ENCODE results near the gene LRRIQ4.

LRRIQ4 gene

GRCh38 chr3:169822540-169822939 lies 9.9 kb downstream of the LRRIQ4 start:
- Histone ChIP-seq H3K4me1 (ENCODE audit: control extremely low read depth in 1 of 4, control insufficient read depth in 4 of 4, insufficient read depth in 4 of 4, low read length in 3 of 4) (no peaks in the 10 kb centered on the region), H3K27me3 (replicated peaks in 2 of 5; ENCODE audit: control insufficient read depth in 4 of 5, insufficient read depth in 5 of 5, low read length in 4 of 5) (no peaks in the 10 kb centered on the region), H3K9me3 (ENCODE audit: control extremely low read depth in 1 of 5, control insufficient read depth in 4 of 5, insufficient read depth in 2 of 5, low read depth in 1 of 5, low read length in 4 of 5) (no peaks in the 10 kb centered on the region), H3K36me3 (ENCODE audit: control insufficient read depth in 4 of 4, insufficient read depth in 4 of 4, low read length in 3 of 4) (no peaks in the 10 kb centered on the region), H3K27ac (ENCODE audit: insufficient read depth in 1 of 2, low read depth in 1 of 2, low read length in 2 of 2, poor library complexity in 1 of 2, severe bottlenecking in 2 of 2) (no peak overlapping the region), H3K4me3 (ENCODE audit: control insufficient read depth in 1 of 7, extremely low read depth in 1 of 7, insufficient read depth in 4 of 7, low read depth in 2 of 7, low read length in 6 of 7) (no peak overlapping the region)
- CTCF ChIA-PET = interaction anchor here (1.5 kb wide), 1 partner anchor 10 kb away, joined by 4 read pairs; no protein-coding TSS in a partner anchor
- no peak for DNase-seq
- 98% methylated on average over 20 of the region's 20 CpGs for WGBS (ENCODE audit: insufficient coverage)
- POLR2A ChIA-PET = interaction anchor here (0.7 kb wide), 1 partner anchor 10 kb away, joined by 4 read pairs; no protein-coding TSS in a partner anchor

- POLR2A ChIA-PET = interaction anchor here (0.7 kb wide), 1 partner anchor 11 kb away, joined by 4 read pairs; no protein-coding TSS in a partner anchor
Measured at GRCh38 chr3:169822983-169823382, 10.3 kb downstream of the LRRIQ4 start.

GRCh38 chr3:169825316-169825715 lies 12.6 kb downstream of the LRRIQ4 start:
- no peak for DNase-seq
- POLR2A ChIA-PET = no interaction called here
- no peaks in the 10 kb centered on the region for H3K27me3 ChIP-seq (replicated peaks in 2 of 5; ENCODE audit: control insufficient read depth in 4 of 5, insufficient read depth in 5 of 5, low read length in 4 of 5)
- no peaks in the 10 kb centered on the region for H3K9me3 ChIP-seq (ENCODE audit: control extremely low read depth in 1 of 5, control insufficient read depth in 4 of 5, insufficient read depth in 2 of 5, low read depth in 1 of 5, low read length in 4 of 5)
- 100% methylated on average over 3 of the region's 3 CpGs for WGBS (ENCODE audit: insufficient coverage)
- no peak overlapping the region for H3K4me3 ChIP-seq (ENCODE audit: control insufficient read depth in 1 of 7, extremely low read depth in 1 of 7, insufficient read depth in 4 of 7, low read depth in 2 of 7, low read length in 6 of 7)
- CTCF ChIA-PET = interaction anchor here (0.7 to 1.4 kb wide), 5 partner anchors 10 to 129 kb away, joined by 3 to 7 read pairs (median 4); no protein-coding TSS in a partner anchor
- H3K4me1 ChIP-seq (ENCODE audit: control extremely low read depth in 1 of 4, control insufficient read depth in 4 of 4, insufficient read depth in 4 of 4, low read length in 3 of 4) = peaks cover 0 to 10% (median 0%) of the 10 kb centered on the region in 4 experiments
- no peak overlapping the region for H3K27ac ChIP-seq (ENCODE audit: insufficient read depth in 1 of 2, low read depth in 1 of 2, low read length in 2 of 2, poor library complexity in 1 of 2, severe bottlenecking in 2 of 2)
- H3K36me3 ChIP-seq (ENCODE audit: control insufficient read depth in 4 of 4, insufficient read depth in 4 of 4, low read length in 3 of 4) = no peaks in the 10 kb centered on the region

More at GRCh38 chr3:169822983-169823382, 10.3 kb downstream of the LRRIQ4 start:
- H3K4me1 ChIP-seq (ENCODE audit: control extremely low read depth in 1 of 4, control insufficient read depth in 4 of 4, insufficient read depth in 4 of 4, low read length in 3 of 4) = no peaks in the 10 kb centered on the region
- no peaks in the 10 kb centered on the region for H3K27me3 ChIP-seq (replicated peaks in 2 of 5; ENCODE audit: control insufficient read depth in 4 of 5, insufficient read depth in 5 of 5, low read length in 4 of 5)
- no peaks in the 10 kb centered on the region for H3K36me3 ChIP-seq (ENCODE audit: control insufficient read depth in 4 of 4, insufficient read depth in 4 of 4, low read length in 3 of 4)
- no peak overlapping the region for H3K27ac ChIP-seq (ENCODE audit: insufficient read depth in 1 of 2, low read depth in 1 of 2, low read length in 2 of 2, poor library complexity in 1 of 2, severe bottlenecking in 2 of 2)
- CTCF ChIA-PET = interaction anchor here (1.5 kb wide), 1 partner anchor 9 kb away, joined by 4 read pairs; no protein-coding TSS in a partner anchor
- DNase-seq = no peak
- H3K4me3 ChIP-seq (ENCODE audit: control insufficient read depth in 1 of 7, extremely low read depth in 1 of 7, insufficient read depth in 4 of 7, low read depth in 2 of 7, low read length in 6 of 7) = no peak overlapping the region
- 93% methylated on average over 3 of the region's 6 CpGs for WGBS (ENCODE audit: insufficient coverage)
- H3K9me3 ChIP-seq (ENCODE audit: control extremely low read depth in 1 of 5, control insufficient read depth in 4 of 5, insufficient read depth in 2 of 5, low read depth in 1 of 5, low read length in 4 of 5) = no peaks in the 10 kb centered on the region

GRCh38 chr3:169827712-169828111 lies 15.0 kb downstream of the LRRIQ4 start:
- WGBS (ENCODE audit: insufficient coverage) = 100% methylated on average over 3 of the region's 4 CpGs
- DNase-seq = no peak
- Histone ChIP-seq H3K9me3 (ENCODE audit: control extremely low read depth in 1 of 5, control insufficient read depth in 4 of 5, insufficient read depth in 2 of 5, low read depth in 1 of 5, low read length in 4 of 5) (no peaks in the 10 kb centered on the region), H3K4me1 (ENCODE audit: control extremely low read depth in 1 of 4, control insufficient read depth in 4 of 4, insufficient read depth in 4 of 4, low read length in 3 of 4) (peaks cover 0 to 10% (median 0%) of the 10 kb centered on the region in 4 experiments), H3K27me3 (replicated peaks in 2 of 5; ENCODE audit: control insufficient read depth in 4 of 5, insufficient read depth in 5 of 5, low read length in 4 of 5) (no peaks in the 10 kb centered on the region), H3K36me3 (ENCODE audit: control insufficient read depth in 4 of 4, insufficient read depth in 4 of 4, low read length in 3 of 4) (no peaks in the 10 kb centered on the region), H3K4me3 (ENCODE audit: control insufficient read depth in 1 of 7, extremely low read depth in 1 of 7, insufficient read depth in 4 of 7, low read depth in 2 of 7, low read length in 6 of 7) (no peak overlapping the region), H3K27ac (ENCODE audit: insufficient read depth in 1 of 2, low read depth in 1 of 2, low read length in 2 of 2, poor library complexity in 1 of 2, severe bottlenecking in 2 of 2) (no peak overlapping the region)
- POLR2A ChIA-PET = no interaction called here
- CTCF ChIA-PET = interaction anchor here (1.7 kb wide), 1 partner anchor 17 kb away, joined by 4 read pairs; no protein-coding TSS in a partner anchor

- no peak overlapping the region for H3K4me3 ChIP-seq (ENCODE audit: control insufficient read depth in 1 of 7, extremely low read depth in 1 of 7, insufficient read depth in 4 of 7, low read depth in 2 of 7, low read length in 6 of 7)
- WGBS (ENCODE audit: insufficient coverage) = 86% methylated on average over 1 of the region's 1 CpG
- no peaks in the 10 kb centered on the region for H3K4me1 ChIP-seq (ENCODE audit: control extremely low read depth in 1 of 4, control insufficient read depth in 4 of 4, insufficient read depth in 4 of 4, low read length in 3 of 4)
- CTCF ChIA-PET = interaction anchor here (1.3 kb wide), 1 partner anchor 10 kb away, joined by 4 read pairs; no protein-coding TSS in a partner anchor
- DNase-seq = no peak
- no peaks in the 10 kb centered on the region for H3K27me3 ChIP-seq (replicated peaks in 2 of 5; ENCODE audit: control insufficient read depth in 4 of 5, insufficient read depth in 5 of 5, low read length in 4 of 5)
- no peaks in the 10 kb centered on the region for H3K9me3 ChIP-seq (ENCODE audit: control extremely low read depth in 1 of 5, control insufficient read depth in 4 of 5, insufficient read depth in 2 of 5, low read depth in 1 of 5, low read length in 4 of 5)
- no peak overlapping the region for H3K27ac ChIP-seq (ENCODE audit: insufficient read depth in 1 of 2, low read depth in 1 of 2, low read length in 2 of 2, poor library complexity in 1 of 2, severe bottlenecking in 2 of 2)
- no peaks in the 10 kb centered on the region for H3K36me3 ChIP-seq (ENCODE audit: control insufficient read depth in 4 of 4, insufficient read depth in 4 of 4, low read length in 3 of 4)
- POLR2A ChIA-PET = no interaction called here
Measured at GRCh38 chr3:169835533-169835932, 22.9 kb downstream of the LRRIQ4 start.

- Histone ChIP-seq H3K27me3 (replicated peaks in 2 of 5; ENCODE audit: control insufficient read depth in 4 of 5, insufficient read depth in 5 of 5, low read length in 4 of 5) (no peaks in the 10 kb centered on the region), H3K36me3 (ENCODE audit: control insufficient read depth in 4 of 4, insufficient read depth in 4 of 4, low read length in 3 of 4) (no peaks in the 10 kb centered on the region), H3K27ac (ENCODE audit: insufficient read depth in 1 of 2, low read depth in 1 of 2, low read length in 2 of 2, poor library complexity in 1 of 2, severe bottlenecking in 2 of 2) (no peak overlapping the region), H3K4me1 (ENCODE audit: control extremely low read depth in 1 of 4, control insufficient read depth in 4 of 4, insufficient read depth in 4 of 4, low read length in 3 of 4) (no peaks in the 10 kb centered on the region), H3K9me3 (ENCODE audit: control extremely low read depth in 1 of 5, control insufficient read depth in 4 of 5, insufficient read depth in 2 of 5, low read depth in 1 of 5, low read length in 4 of 5) (no peaks in the 10 kb centered on the region), H3K4me3 (ENCODE audit: control insufficient read depth in 1 of 7, extremely low read depth in 1 of 7, insufficient read depth in 4 of 7, low read depth in 2 of 7, low read length in 6 of 7) (no peak overlapping the region)
- ChIA-PET POLR2A (no interaction called here), CTCF (no interaction called here)
- DNase-seq = no peak
- 94% methylated on average over 4 of the region's 5 CpGs for WGBS (ENCODE audit: insufficient coverage)
Measured at GRCh38 chr3:169836078-169836941, 23.6 kb downstream of the LRRIQ4 start.

GRCh38 chr3:169836942-169837275 lies 24.2 kb downstream of the LRRIQ4 start:
- DNase-seq = no peak
- Histone ChIP-seq H3K4me3 (ENCODE audit: control insufficient read depth in 1 of 7, extremely low read depth in 1 of 7, insufficient read depth in 4 of 7, low read depth in 2 of 7, low read length in 6 of 7) (no peak overlapping the region), H3K9me3 (ENCODE audit: control extremely low read depth in 1 of 5, control insufficient read depth in 4 of 5, insufficient read depth in 2 of 5, low read depth in 1 of 5, low read length in 4 of 5) (no peaks in the 10 kb centered on the region), H3K4me1 (ENCODE audit: control extremely low read depth in 1 of 4, control insufficient read depth in 4 of 4, insufficient read depth in 4 of 4, low read length in 3 of 4) (no peaks in the 10 kb centered on the region), H3K36me3 (ENCODE audit: control insufficient read depth in 4 of 4, insufficient read depth in 4 of 4, low read length in 3 of 4) (no peaks in the 10 kb centered on the region), H3K27me3 (replicated peaks in 2 of 5; ENCODE audit: control insufficient read depth in 4 of 5, insufficient read depth in 5 of 5, low read length in 4 of 5) (no peaks in the 10 kb centered on the region), H3K27ac (ENCODE audit: insufficient read depth in 1 of 2, low read depth in 1 of 2, low read length in 2 of 2, poor library complexity in 1 of 2, severe bottlenecking in 2 of 2) (no peak overlapping the region)
- 100% methylated on average over 3 of the region's 3 CpGs for WGBS (ENCODE audit: insufficient coverage)
- ChIA-PET POLR2A (no interaction called here), CTCF (no interaction called here)
